ENCODE data around the gene SCARF2.
A peak's percentile ranks its signal among the peaks of the same experiment; 100 is the strongest.
"Not testable (repeated sequence)": the region's sequence is repeated elsewhere in the genome, so short reads cannot be mapped to it uniquely, and the experiment has no call there.

The SCARF2 gene

GRCh38 chr22:20424568-20424931 lies 13.1 kb downstream of the SCARF2 start:
- Histone ChIP-seq H3K9ac (ENCODE audit: low read length) (no peak overlapping the region), H3K4me1 (ENCODE audit: control insufficient read depth, insufficient read depth, low read length) (peaks cover 28% of the 10 kb centered on the region), H3K4me3 (ENCODE audit: low read depth, low read length) (no peak overlapping the region)

GRCh38 chr22:20423906-20424551 lies 13.6 kb downstream of the SCARF2 start:
- peaks cover 24% of the 10 kb centered on the region; the same call in 1 of the 2 replicates for H3K4me1 ChIP-seq (ENCODE audit: control insufficient read depth, insufficient read depth, low read length)

More at GRCh38 chr22:20424568-20424931, 13.1 kb downstream of the SCARF2 start:
- H3K9me3 ChIP-seq (ENCODE audit: control insufficient read depth, insufficient read depth, low read depth, low read length): no peaks in the 10 kb centered on the region
- no peak overlapping the region for H3K27ac ChIP-seq (ENCODE audit: low read depth, low read length)
- peaks cover 45% of the 10 kb centered on the region for H3K27me3 ChIP-seq (ENCODE audit: control insufficient read depth, insufficient read depth, low read length)
- peaks cover 7% of the 10 kb centered on the region; the same call in 1 of the 2 replicates for H3K36me3 ChIP-seq (ENCODE audit: control insufficient read depth, insufficient read depth, low read length)

GRCh38 chr22:20423008-20423905 lies 14.4 kb downstream of the SCARF2 start:
- Histone ChIP-seq H3K27me3 (ENCODE audit: control insufficient read depth, insufficient read depth, low read length) (peaks cover 44% of the 10 kb centered on the region), H3K36me3 (ENCODE audit: control insufficient read depth, insufficient read depth, low read length) (peaks cover 7% of the 10 kb centered on the region; the same call in 1 of the 2 replicates), H3K27ac (ENCODE audit: low read depth, low read length) (no peak overlapping the region), H3K9me3 (ENCODE audit: control insufficient read depth, insufficient read depth, low read depth, low read length) (no peaks in the 10 kb centered on the region), H3K9ac (ENCODE audit: low read length) (no peak overlapping the region), H3K4me3 (ENCODE audit: low read depth, low read length) (no peak overlapping the region), H3K4me1 (ENCODE audit: control insufficient read depth, insufficient read depth, low read length) (peaks cover 21% of the 10 kb centered on the region; the same call in 1 of the 2 replicates)

More at GRCh38 chr22:20423906-20424551, 13.6 kb downstream of the SCARF2 start:
- no peak overlapping the region for H3K27ac ChIP-seq (ENCODE audit: low read depth, low read length)
- no peaks in the 10 kb centered on the region for H3K9me3 ChIP-seq (ENCODE audit: control insufficient read depth, insufficient read depth, low read depth, low read length)
- peaks cover 44% of the 10 kb centered on the region for H3K27me3 ChIP-seq (ENCODE audit: control insufficient read depth, insufficient read depth, low read length)
- H3K36me3 ChIP-seq (ENCODE audit: control insufficient read depth, insufficient read depth, low read length): peaks cover 7% of the 10 kb centered on the region; the same call in 1 of the 2 replicates
- H3K4me3 ChIP-seq (ENCODE audit: low read depth, low read length): no peak overlapping the region
- no peak overlapping the region for H3K9ac ChIP-seq (ENCODE audit: low read length)

- no peak overlapping the region for H3K9ac ChIP-seq (ENCODE audit: low read length)
- H3K4me1 ChIP-seq (ENCODE audit: control insufficient read depth, insufficient read depth, low read length): peaks cover 21% of the 10 kb centered on the region; the same call in 1 of the 2 replicates
- H3K36me3 ChIP-seq (ENCODE audit: control insufficient read depth, insufficient read depth, low read length): peaks cover 7% of the 10 kb centered on the region; the same call in 1 of the 2 replicates
- no peak overlapping the region for H3K27ac ChIP-seq (ENCODE audit: low read depth, low read length)
- H3K9me3 ChIP-seq (ENCODE audit: control insufficient read depth, insufficient read depth, low read depth, low read length): no peaks in the 10 kb centered on the region
- peaks cover 38% of the 10 kb centered on the region for H3K27me3 ChIP-seq (ENCODE audit: control insufficient read depth, insufficient read depth, low read length)
- H3K4me3 ChIP-seq (ENCODE audit: low read depth, low read length): no peak overlapping the region
These were observed 15.2 kb downstream of the SCARF2 start for GRCh38 chr22:20422271-20423007.

- no peaks in the 10 kb centered on the region for H3K9me3 ChIP-seq (ENCODE audit: control insufficient read depth, insufficient read depth, low read depth, low read length)
- no peak overlapping the region for H3K27ac ChIP-seq (ENCODE audit: low read depth, low read length)
- no peak overlapping the region for H3K9ac ChIP-seq (ENCODE audit: low read length)
- H3K4me3 ChIP-seq (ENCODE audit: low read depth, low read length): no peak overlapping the region
- H3K36me3 ChIP-seq (ENCODE audit: control insufficient read depth, insufficient read depth, low read length): no peaks in the 10 kb centered on the region
- peaks cover 21% of the 10 kb centered on the region; the same call in 1 of the 2 replicates for H3K4me1 ChIP-seq (ENCODE audit: control insufficient read depth, insufficient read depth, low read length)
- peaks cover 29% of the 10 kb centered on the region for H3K27me3 ChIP-seq (ENCODE audit: control insufficient read depth, insufficient read depth, low read length)
These were observed 16.1 kb downstream of the SCARF2 start for GRCh38 chr22:20421507-20421874.

GRCh38 chr22:20420157-20420842 lies 17.3 kb downstream of the SCARF2 start:
- Histone ChIP-seq H3K27ac (ENCODE audit: low read depth, low read length) (no peak overlapping the region), H3K4me1 (ENCODE audit: control insufficient read depth, insufficient read depth, low read length) (peaks cover 18% of the 10 kb centered on the region; the same call in 1 of the 2 replicates), H3K9me3 (ENCODE audit: control insufficient read depth, insufficient read depth, low read depth, low read length) (no peaks in the 10 kb centered on the region), H3K4me3 (ENCODE audit: low read depth, low read length) (no peak overlapping the region), H3K9ac (ENCODE audit: low read length) (no peak overlapping the region), H3K36me3 (ENCODE audit: control insufficient read depth, insufficient read depth, low read length) (no peaks in the 10 kb centered on the region), H3K27me3 (ENCODE audit: control insufficient read depth, insufficient read depth, low read length) (peaks cover 19% of the 10 kb centered on the region)

- Histone ChIP-seq H3K27ac (ENCODE audit: low read depth, low read length) (no peak overlapping the region), H3K4me3 (ENCODE audit: low read depth, low read length) (no peak overlapping the region), H3K9me3 (ENCODE audit: control insufficient read depth, insufficient read depth, low read depth, low read length) (no peaks in the 10 kb centered on the region), H3K4me1 (ENCODE audit: control insufficient read depth, insufficient read depth, low read length) (peaks cover 14% of the 10 kb centered on the region; the same call in 1 of the 2 replicates), H3K9ac (ENCODE audit: low read length) (no peak overlapping the region), H3K27me3 (ENCODE audit: control insufficient read depth, insufficient read depth, low read length) (peaks cover 12% of the 10 kb centered on the region), H3K36me3 (ENCODE audit: control insufficient read depth, insufficient read depth, low read length) (no peaks in the 10 kb centered on the region)
These were observed 18.0 kb downstream of the SCARF2 start for GRCh38 chr22:20419664-20419951.

- peaks cover 1% of the 10 kb centered on the region; the same call in 1 of the 2 replicates for H3K4me1 ChIP-seq (ENCODE audit: control insufficient read depth, insufficient read depth, low read length)
- no peak overlapping the region for H3K27ac ChIP-seq (ENCODE audit: low read depth, low read length)
These were observed 19.3 kb downstream of the SCARF2 start for GRCh38 chr22:20418211-20418788.

GRCh38 chr22:20415699-20416098 lies 21.9 kb downstream of the SCARF2 start:
- not testable (repeated sequence) for H3K4me1 ChIP-seq (ENCODE audit: control insufficient read depth, insufficient read depth, low read length); H3K27ac ChIP-seq (ENCODE audit: low read depth, low read length); H3K36me3 ChIP-seq (ENCODE audit: control insufficient read depth, insufficient read depth, low read length); H3K9ac ChIP-seq (ENCODE audit: low read length); H3K9me3 ChIP-seq (ENCODE audit: control insufficient read depth, insufficient read depth, low read depth, low read length); H3K4me3 ChIP-seq (ENCODE audit: low read depth, low read length)
- peaks cover 11% of the 10 kb centered on the region for H3K27me3 ChIP-seq (ENCODE audit: control insufficient read depth, insufficient read depth, low read length)

More at GRCh38 chr22:20418211-20418788, 19.3 kb downstream of the SCARF2 start:
- Histone ChIP-seq H3K27me3 (ENCODE audit: control insufficient read depth, insufficient read depth, low read length) (peaks cover 11% of the 10 kb centered on the region), H3K9me3 (ENCODE audit: control insufficient read depth, insufficient read depth, low read depth, low read length) (no peaks in the 10 kb centered on the region), H3K4me3 (ENCODE audit: low read depth, low read length) (peak overlapping the region; percentile 66), H3K9ac (ENCODE audit: low read length) (peak overlapping the region; percentile 60), H3K36me3 (ENCODE audit: control insufficient read depth, insufficient read depth, low read length) (no peaks in the 10 kb centered on the region)

GRCh38 chr22:20415241-20415640 lies 22.4 kb downstream of the SCARF2 start:
- H3K9ac ChIP-seq (ENCODE audit: low read length); H3K36me3 ChIP-seq (ENCODE audit: control insufficient read depth, insufficient read depth, low read length); H3K4me1 ChIP-seq (ENCODE audit: control insufficient read depth, insufficient read depth, low read length); H3K27ac ChIP-seq (ENCODE audit: low read depth, low read length); H3K4me3 ChIP-seq (ENCODE audit: low read depth, low read length); H3K9me3 ChIP-seq (ENCODE audit: control insufficient read depth, insufficient read depth, low read depth, low read length): not testable (repeated sequence)
- peaks cover 11% of the 10 kb centered on the region for H3K27me3 ChIP-seq (ENCODE audit: control insufficient read depth, insufficient read depth, low read length)
